UCSD-AML1 (cell line): ENCODE results near the gene SORCS2.
A peak's percentile ranks its signal among the peaks of the same experiment; 100 is the strongest.

Experiments used
- DNase-seq: peaks from one replicate; lab custom pipeline; 2025; ENCODE audit not compliant: unreplicated experiment; lab: John Stamatoyannopoulos, UW

SORCS2 gene

GRCh38 chr4:7333801-7334421 is 141.6 kb downstream of the SORCS2 start:
- DNase-seq = no peak

- no peak for DNase-seq
Observed at GRCh38 chr4:7334521-7335275, 142.4 kb downstream of the SORCS2 start.

- peak; percentile 72 for DNase-seq
Observed at GRCh38 chr4:7335344-7336066, 143.2 kb downstream of the SORCS2 start.

- no peak for DNase-seq
Observed at GRCh38 chr4:7336067-7336569, 143.8 kb downstream of the SORCS2 start.

GRCh38 chr4:7336732-7337131 is 144.4 kb downstream of the SORCS2 start:
- DNase-seq = no peak

GRCh38 chr4:7337196-7338058 is 145.1 kb downstream of the SORCS2 start:
- DNase-seq = no peak

- no peak for DNase-seq
Observed at GRCh38 chr4:7338059-7338452, 145.7 kb downstream of the SORCS2 start.

- no peak for DNase-seq
Observed at GRCh38 chr4:7338876-7339623, 146.7 kb downstream of the SORCS2 start.

- DNase-seq = no peak
Observed at GRCh38 chr4:7339751-7340552, 147.6 kb downstream of the SORCS2 start.

- DNase-seq = no peak
Observed at GRCh38 chr4:7340553-7341433, 148.5 kb downstream of the SORCS2 start.

GRCh38 chr4:7341491-7342222 is 149.3 kb downstream of the SORCS2 start:
- DNase-seq = no peak

GRCh38 chr4:7342223-7343080 is 150.1 kb downstream of the SORCS2 start:
- no peak for DNase-seq

- no peak for DNase-seq
Observed at GRCh38 chr4:7343081-7343655, 150.8 kb downstream of the SORCS2 start.

GRCh38 chr4:7343950-7344349 is 151.6 kb downstream of the SORCS2 start:
- DNase-seq = no peak

- no peak for DNase-seq
Observed at GRCh38 chr4:7344636-7345155, 152.4 kb downstream of the SORCS2 start.

- no peak for DNase-seq
Observed at GRCh38 chr4:7347981-7348380, 155.6 kb downstream of the SORCS2 start.
